GM21390 (cell line): ENCODE measurements around the gene DPP10.

Experiments
- ATAC-seq: cut with Tn5 transposase; IDR thresholded peaks from one replicate; pipeline ENCODE4 v1.9.1; 2021; ENCODE audit not compliant: unreplicated experiment

Gene DPP10

DNA sequence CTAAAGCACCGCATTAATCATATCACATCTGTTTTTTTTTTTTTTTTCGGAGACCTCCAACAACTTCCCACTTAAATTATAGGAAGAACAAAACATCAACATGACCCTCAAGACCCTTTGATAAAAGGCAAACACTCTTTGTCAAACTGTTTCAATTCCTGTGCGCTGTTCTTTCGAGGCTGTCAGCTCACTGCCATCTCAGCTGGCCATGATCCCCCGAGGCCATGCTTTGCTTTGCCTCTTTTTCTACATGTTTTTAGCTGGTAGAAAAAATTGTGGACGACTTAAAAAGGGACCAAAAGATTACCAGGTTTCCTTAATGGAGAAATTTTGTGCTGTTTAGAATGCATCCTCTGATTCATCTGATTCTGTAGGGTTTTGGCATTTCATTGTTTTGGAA is 138.2 kb downstream of the DPP10 start:
- ATAC-seq, result no peak

DNA sequence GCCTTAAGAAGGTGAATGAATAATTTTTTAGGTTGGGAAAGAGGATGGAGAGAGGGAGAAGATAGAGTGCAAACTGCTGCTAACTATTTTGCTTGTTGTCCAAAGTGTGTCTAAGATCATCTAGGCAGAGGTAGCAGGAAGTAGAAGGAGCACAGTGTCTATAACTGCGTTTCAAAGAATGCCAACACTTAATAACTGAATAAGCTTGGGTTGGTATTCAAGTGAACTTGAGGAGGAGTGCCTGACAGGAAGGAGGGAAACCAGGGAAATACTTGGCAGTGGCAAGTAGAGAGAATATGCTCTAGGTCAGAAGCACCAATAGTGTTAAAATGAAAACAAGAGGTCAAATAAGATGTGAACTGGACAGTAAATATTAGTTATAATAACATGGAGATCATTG is 155.9 kb downstream of the DPP10 start:
- ATAC-seq, result no peak

- ATAC-seq, result no peak
These were observed 166.8 kb downstream of the DPP10 start for GRCh38 chr2:114609203-114609602.

DNA sequence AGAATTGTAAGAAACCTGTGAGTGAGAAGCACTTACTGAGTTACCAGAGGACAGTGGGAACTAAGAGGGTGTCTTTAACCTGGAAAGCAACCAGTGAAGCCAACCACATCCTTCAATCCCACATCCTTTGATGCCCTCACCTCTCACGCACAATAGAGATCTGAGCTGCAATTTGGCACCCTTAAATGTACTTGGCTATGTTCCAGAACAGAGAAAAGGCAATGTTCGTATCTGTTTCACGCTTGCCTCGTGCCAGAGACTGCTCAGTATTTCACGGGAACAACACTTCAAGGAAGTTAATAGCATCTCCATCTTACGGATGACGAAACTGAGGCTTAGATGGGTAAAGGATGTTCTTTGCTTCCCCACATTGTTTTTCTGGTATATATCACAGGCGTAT is 167.4 kb downstream of the DPP10 start:
- no peak for ATAC-seq

DNA sequence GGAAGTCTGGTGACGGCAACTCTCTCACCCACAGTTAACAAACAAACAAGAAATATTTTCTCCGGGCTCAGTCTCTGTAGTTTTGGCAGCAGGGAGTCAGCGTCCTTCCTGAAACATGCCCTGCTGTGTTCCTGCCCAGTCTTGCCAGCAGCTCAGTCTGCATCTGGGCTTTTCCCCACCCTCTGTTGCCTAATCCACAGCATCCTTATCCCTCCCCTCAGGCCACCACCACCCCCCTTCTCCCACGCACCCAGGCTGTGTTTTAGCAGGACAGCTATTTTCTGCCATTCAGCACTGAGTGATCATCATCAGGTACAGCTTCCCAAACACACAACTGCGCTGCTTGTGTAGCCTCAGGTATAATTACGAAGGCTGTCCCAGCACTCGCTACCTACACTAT is 168.2 kb downstream of the DPP10 start:
- ATAC-seq, result no peak

DNA sequence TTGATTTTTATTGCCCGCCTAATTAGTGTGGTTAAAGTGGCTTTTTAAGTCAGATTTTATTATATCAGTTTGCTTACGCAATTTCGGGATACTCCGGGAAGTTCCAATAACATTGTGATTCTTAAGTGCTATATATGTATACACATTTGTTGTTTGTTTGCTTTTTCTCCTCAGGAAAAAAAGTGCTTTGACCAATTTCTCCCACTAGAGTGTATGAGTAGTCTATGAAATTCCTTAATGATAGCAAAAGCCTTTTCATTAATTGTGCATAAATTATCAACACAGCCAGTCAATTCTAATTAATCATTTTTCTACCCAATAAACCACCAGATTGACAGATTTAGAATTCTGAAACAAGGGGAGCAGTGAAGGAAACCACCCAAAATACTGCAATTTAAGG is 172.2 kb downstream of the DPP10 start:
- no peak for ATAC-seq

- no peak for ATAC-seq
These were observed 186.0 kb downstream of the DPP10 start for GRCh38 chr2:114628481-114628880.

- ATAC-seq, result no peak
These were observed 188.7 kb downstream of the DPP10 start for GRCh38 chr2:114631146-114631545.

GRCh38 chr2:114642166-114642770 is 199.8 kb downstream of the DPP10 start:
- ATAC-seq, result no peak

GRCh38 chr2:114642988-114643553 is 200.6 kb downstream of the DPP10 start:
- ATAC-seq, result no peak

- ATAC-seq, result no peak
These were observed 209.5 kb downstream of the DPP10 start for GRCh38 chr2:114651933-114652332.

GRCh38 chr2:114659880-114660279 is 217.4 kb downstream of the DPP10 start:
- ATAC-seq, result no peak

- ATAC-seq, result no peak
These were observed 219.8 kb downstream of the DPP10 start for GRCh38 chr2:114661971-114662939.

DNA sequence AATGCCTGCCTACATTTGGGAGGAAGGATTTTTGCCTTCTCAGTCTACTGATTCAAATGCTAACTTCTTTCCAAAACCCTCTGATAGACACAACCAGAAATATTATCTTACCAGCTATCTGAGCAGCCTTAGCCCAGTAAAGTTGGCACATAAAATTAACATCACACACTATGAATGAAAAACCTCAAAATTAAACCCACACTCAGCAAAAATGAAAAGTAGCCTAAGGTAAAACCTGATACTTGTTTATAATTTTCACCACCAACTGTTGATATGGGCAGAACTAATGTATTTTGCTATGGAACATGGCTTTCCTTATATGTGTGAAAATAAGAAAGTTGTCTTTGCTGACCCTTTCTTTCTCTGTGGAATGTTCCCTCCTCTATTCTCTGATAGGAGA is 226.0 kb downstream of the DPP10 start:
- ATAC-seq, result no peak

- ATAC-seq, result no peak
These were observed 240.8 kb downstream of the DPP10 start for GRCh38 chr2:114683251-114683650.

GRCh38 chr2:114684403-114684802 is 242.0 kb downstream of the DPP10 start:
- no peak for ATAC-seq

DNA sequence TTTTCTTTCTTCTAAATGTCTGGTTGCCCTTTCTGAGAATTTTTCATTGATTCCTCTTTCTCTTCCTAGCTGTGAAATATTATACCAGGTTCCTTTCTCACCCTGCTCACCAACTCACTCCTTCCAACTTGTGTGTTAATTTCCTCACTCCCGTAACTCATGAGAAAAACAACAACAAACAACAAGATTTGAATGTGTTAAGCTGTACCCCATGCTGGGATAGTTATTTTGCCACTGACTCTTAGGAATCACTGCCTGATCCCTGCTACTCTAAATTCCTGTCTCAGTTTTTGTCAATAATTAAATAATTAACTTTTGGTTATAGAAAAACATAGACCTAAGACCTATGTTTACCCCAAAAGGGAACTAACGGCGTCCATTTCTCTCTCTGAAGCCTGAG is 242.7 kb downstream of the DPP10 start:
- no peak for ATAC-seq

DNA sequence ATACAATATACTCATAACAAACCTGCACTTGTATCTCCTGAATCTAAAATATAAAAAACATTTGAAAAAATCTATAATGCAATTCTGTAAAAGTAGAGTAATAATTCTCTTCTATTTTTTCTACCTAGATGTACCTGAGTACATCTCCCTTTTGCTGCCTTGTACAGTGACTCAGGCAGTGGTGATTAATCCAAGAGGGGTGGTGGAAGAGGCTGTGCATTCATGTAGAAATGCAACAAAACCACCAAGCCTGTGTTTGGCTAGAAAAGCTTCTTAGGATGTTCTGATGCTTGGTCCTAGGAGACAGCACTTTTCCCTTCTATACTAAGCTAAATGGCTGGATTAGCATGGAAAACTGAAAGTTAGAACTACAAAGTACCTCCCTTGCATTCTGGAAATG is 245.8 kb downstream of the DPP10 start:
- ATAC-seq, result no peak

DNA sequence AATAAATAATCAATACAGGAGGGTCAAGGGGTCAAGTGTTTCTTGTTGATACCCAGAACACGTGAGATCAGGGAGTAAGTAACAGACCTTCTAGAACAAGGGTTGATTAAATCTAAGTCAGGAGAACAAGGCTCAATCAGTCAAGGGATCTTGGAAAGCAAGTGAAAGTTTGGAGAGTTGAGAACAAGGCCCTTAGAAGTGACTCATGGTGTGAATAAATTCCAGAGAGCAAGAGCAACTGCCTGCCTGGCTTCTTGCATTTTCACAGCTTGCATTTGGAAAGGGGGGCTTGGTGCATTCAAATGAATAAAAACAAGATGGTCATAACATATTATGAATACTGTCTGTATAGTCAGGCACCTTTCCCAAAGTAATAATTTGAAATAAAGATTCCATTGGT is 256.1 kb downstream of the DPP10 start:
- no peak for ATAC-seq

GRCh38 chr2:114699423-114699944 is 257.0 kb downstream of the DPP10 start:
- no peak for ATAC-seq

- no peak for ATAC-seq
These were observed 258.0 kb downstream of the DPP10 start for GRCh38 chr2:114700440-114700839.
